ENCODE results near the gene ZNF296.

ZNF296 gene

GRCh38 chr19:45079063-45079910, 3.0 kb upstream of the ZNF296 start, which contains the start of gene GEMIN7:
GEMIN7 (plus strand) TSS chr19:45079260; CDS start chr19:45090115, 10,855 bp downstream.
- DNase-seq: peak; percentile 53

- DNase-seq: no peak
These were observed 2.2 kb upstream of the ZNF296 start for GRCh38 chr19:45078390-45079062.

- DNase-seq: no peak
These were observed 813 bp upstream of the ZNF296 start for GRCh38 chr19:45076851-45077730.

- DNase-seq: no peak
These were observed 813 bp downstream of the ZNF296 start for GRCh38 chr19:45075301-45076028.

GRCh38 chr19:45074744-45075300, 1.5 kb downstream of the ZNF296 start:
- no peak for DNase-seq

- no peak for DNase-seq
These were observed 4.1 kb downstream of the ZNF296 start for GRCh38 chr19:45071969-45072790.

GRCh38 chr19:45071545-45071938, 4.7 kb downstream of the ZNF296 start:
- DNase-seq: no peak

GRCh38 chr19:45070861-45071544, 5.3 kb downstream of the ZNF296 start:
- no peak for DNase-seq

GRCh38 chr19:45070214-45070613, 6.1 kb downstream of the ZNF296 start:
- DNase-seq: no peak

- DNase-seq: no peak
These were observed 7.2 kb downstream of the ZNF296 start for GRCh38 chr19:45069056-45069455.

- DNase-seq: no peak
These were observed 8.2 kb downstream of the ZNF296 start for GRCh38 chr19:45068041-45068440.

GRCh38 chr19:45066921-45067661, 9.2 kb downstream of the ZNF296 start:
- no peak for DNase-seq

GRCh38 chr19:45063851-45064801, 12.2 kb downstream of the ZNF296 start:
- DNase-seq: no peak

GRCh38 chr19:45061965-45062364, 14.3 kb downstream of the ZNF296 start:
- DNase-seq: no peak

- no peak for DNase-seq
These were observed 16.9 kb downstream of the ZNF296 start for GRCh38 chr19:45059258-45059965.

- no peak for DNase-seq
These were observed 17.6 kb downstream of the ZNF296 start for GRCh38 chr19:45058622-45059159.

- no peak for DNase-seq
These were observed 18.8 kb downstream of the ZNF296 start for GRCh38 chr19:45057444-45057843.

GRCh38 chr19:45056831-45057230, 19.4 kb downstream of the ZNF296 start:
- DNase-seq: no peak

All from NCI-H1092 treated with DMSO at 0.1 percent for 48 hours (cell line).